ENCODE data around the gene MAST3.
"Not testable (repeated sequence)": the region's sequence is repeated elsewhere in the genome, so short reads cannot be mapped to it uniquely, and the experiment has no call there.

The MAST3 gene

DNA sequence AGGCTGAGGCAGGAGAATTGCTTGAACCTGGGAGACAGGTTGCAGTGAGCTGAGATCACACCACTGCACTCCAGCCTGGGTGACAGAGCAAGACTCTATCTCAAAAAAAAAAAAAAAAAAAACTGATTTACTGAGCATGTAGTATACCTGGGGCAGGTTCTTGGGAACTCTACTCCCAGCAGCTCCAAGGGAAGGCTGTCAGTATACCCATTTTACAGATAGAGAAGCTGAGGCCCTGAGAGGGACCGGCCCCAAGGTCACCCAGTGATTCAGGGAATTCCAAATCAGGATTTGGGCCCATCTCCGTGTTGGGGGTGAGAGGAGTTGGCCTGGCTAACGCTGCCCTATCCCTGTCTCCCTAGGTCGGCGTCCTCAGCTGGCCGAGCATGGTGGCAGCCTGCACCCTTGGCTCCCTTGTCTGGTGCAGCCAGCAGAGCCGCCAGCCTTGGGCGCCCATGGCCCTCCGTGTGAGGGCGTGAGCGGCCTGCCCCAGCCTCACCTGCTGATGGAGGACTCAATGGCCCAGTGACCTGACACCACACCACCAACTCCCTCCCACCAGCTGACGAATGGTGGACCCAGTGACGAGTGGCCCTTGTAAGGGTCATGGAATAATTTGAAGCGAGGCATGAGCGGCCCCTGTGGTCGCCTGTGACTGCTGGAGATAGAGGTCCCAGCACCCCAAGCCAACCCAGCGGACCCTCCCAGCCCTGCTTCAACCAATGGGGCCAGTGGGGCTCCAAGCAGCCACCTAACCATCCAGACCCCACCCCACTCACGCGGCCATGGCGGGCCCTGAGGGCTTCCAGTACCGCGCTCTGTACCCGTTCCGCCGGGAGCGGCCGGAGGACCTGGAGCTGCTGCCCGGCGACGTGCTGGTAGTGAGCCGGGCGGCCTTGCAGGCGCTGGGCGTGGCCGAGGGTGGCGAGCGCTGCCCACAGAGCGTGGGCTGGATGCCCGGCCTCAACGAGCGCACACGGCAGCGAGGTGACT is 57.8 kb downstream of the MAST3 start:
- H3K27me3 ChIP-seq (replicated peaks; ENCODE audit: control insufficient read depth, insufficient read depth, low read length) = no peaks in the 10 kb centered on the region
- no peak overlapping the region for H3K4me3 ChIP-seq (replicated peaks; ENCODE audit: low read depth, low read length)
- no peak for DNase-seq (ENCODE audit: extremely low read depth, insufficient read length)
- peaks cover 2% of the 10 kb centered on the region for H3K36me3 ChIP-seq (ENCODE audit: control insufficient read depth, insufficient read depth, low read length)
- TF ChIP-seq, protein P1, sequence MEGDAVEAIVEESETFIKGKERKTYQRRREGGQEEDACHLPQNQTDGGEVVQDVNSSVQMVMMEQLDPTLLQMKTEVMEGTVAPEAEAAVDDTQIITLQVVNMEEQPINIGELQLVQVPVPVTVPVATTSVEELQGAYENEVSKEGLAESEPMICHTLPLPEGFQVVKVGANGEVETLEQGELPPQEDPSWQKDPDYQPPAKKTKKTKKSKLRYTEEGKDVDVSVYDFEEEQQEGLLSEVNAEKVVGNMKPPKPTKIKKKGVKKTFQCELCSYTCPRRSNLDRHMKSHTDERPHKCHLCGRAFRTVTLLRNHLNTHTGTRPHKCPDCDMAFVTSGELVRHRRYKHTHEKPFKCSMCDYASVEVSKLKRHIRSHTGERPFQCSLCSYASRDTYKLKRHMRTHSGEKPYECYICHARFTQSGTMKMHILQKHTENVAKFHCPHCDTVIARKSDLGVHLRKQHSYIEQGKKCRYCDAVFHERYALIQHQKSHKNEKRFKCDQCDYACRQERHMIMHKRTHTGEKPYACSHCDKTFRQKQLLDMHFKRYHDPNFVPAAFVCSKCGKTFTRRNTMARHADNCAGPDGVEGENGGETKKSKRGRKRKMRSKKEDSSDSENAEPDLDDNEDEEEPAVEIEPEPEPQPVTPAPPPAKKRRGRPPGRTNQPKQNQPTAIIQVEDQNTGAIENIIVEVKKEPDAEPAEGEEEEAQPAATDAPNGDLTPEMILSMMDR (IDR thresholded peaks at IDR 0.05; ENCODE audit: insufficient read depth, low read length, poor library complexity, severe bottlenecking) = no peak

DNA sequence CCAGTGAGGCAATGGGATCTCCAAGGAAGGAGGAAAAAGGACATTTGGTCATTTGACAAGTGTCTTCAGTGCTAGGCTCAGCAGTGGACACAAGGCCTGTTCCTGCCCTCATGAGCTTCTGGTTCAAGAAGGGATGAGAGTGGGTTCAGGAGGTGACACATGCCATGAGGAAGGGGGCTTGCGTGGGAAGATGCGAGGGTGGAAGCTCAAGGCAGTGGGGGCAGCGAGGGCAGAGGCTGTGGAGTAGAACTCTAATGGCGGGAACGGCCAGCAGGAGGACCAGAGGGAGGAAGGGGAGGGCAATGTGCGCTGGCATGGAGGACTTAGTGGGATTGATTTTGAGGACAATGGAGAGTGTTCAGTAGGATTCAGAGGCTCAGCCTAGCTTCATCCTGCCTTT is 58.7 kb downstream of the MAST3 start:
- Histone ChIP-seq H3K4me3 (replicated peaks; ENCODE audit: low read depth, low read length) (no peak overlapping the region), H3K27me3 (replicated peaks; ENCODE audit: control insufficient read depth, insufficient read depth, low read length) (no peaks in the 10 kb centered on the region), H3K36me3 (ENCODE audit: control insufficient read depth, insufficient read depth, low read length) (peaks cover 2% of the 10 kb centered on the region)
- TF ChIP-seq, protein P1 (IDR thresholded peaks at IDR 0.05; ENCODE audit: insufficient read depth, low read length, poor library complexity, severe bottlenecking) = no peak
- no peak for DNase-seq (ENCODE audit: extremely low read depth, insufficient read length)

DNA sequence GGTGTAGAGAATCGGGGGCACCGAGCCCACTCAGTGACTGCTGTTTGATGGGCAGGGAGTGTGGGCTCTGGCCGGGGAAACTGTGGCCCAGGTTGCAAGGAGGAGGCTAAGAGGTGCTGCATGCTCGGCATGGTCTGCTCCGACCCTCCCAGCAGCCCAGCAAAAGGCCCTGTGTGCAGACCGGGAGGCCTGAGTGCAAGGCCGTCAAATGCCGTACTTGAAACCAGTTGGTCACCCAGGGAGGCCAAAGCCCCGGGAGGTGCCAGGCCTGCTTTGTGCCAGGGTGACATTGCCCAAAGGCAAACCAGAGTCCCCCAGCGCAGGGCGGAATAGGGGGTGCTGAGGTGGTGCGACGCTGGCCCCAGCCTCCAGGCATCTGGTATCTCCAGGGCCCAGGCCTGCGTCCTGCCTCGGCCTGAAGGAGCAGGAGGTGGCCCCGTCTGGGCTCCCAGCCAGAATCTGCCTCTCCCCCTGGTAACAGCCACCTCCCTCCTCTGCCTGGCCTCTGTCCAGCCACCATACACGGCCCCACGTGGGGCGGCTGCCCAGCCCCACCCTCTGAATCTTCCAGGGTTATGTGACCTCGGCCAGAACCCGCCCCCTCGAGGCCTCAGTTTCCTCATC is 59.4 kb downstream of the MAST3 start:
- H3K36me3 ChIP-seq (ENCODE audit: control insufficient read depth, insufficient read depth, low read length) = peaks cover 4% of the 10 kb centered on the region
- DNase-seq (ENCODE audit: extremely low read depth, insufficient read length) = no peak
- TF ChIP-seq, protein P1 (IDR thresholded peaks at IDR 0.05; ENCODE audit: insufficient read depth, low read length, poor library complexity, severe bottlenecking) = no peak

DNA sequence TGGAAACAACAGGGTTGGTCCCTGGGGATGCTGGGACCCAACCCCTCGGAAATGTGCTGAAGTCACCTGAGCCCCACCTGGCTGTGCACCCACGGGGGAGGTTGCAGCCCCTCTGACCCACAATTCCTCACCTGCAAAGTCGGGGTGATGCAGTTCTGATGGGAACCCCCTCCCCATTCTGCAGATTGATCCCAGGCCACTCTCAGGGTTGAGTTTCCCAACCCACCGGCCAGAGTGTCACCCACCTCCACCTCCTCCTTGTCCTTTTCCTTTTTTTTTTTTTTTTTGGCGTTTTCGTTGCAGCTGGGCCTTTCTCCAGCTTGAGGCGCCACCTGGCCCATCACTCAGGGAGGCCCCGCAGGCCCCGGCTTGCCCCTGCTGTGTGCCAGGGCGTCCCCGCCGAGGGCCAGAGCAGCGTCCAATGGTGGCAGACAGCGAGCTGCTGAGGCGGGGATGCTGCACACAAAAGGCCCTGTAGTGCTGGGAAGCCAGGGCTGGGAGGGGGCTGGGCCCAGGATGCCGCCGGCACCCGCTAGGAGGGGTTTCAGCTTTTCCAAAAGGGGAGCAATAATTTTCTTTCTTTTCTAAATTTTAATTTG is 60.0 kb downstream of the MAST3 start:
- H3K4me3 ChIP-seq (replicated peaks; ENCODE audit: low read depth, low read length) = no peak overlapping the region
- DNase-seq (ENCODE audit: extremely low read depth, insufficient read length) = no peak

More for the DNA sequence above, 59.4 kb downstream of the MAST3 start:
- no peak overlapping the region for H3K4me3 ChIP-seq (replicated peaks; ENCODE audit: low read depth, low read length)
- H3K27me3 ChIP-seq (replicated peaks; ENCODE audit: control insufficient read depth, insufficient read depth, low read length) = no peaks in the 10 kb centered on the region

DNA sequence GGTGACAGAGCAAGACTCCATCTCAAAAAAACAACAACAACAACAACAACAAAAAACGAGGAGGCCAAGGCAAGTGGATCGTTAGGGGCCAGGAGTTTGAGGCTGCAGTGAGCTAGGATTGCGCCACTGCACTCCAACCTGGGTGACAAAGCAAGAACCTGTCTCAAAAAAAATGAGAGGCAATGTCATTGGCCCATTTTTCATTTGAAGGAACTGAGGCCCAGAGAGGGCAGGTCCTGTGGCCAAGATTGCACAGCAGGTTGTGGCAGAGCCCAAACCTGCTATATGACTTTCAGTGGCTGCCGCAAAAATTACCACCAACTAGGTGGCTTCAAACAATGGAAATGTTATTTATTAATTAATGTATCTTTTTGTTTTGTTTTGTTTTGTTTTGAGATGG is 60.9 kb downstream of the MAST3 start:
- Histone ChIP-seq H3K36me3 (ENCODE audit: control insufficient read depth, insufficient read depth, low read length) (peaks cover 12% of the 10 kb centered on the region), H3K4me3 (replicated peaks; ENCODE audit: low read depth, low read length) (no peak overlapping the region)

More for the DNA sequence above, 60.0 kb downstream of the MAST3 start:
- Histone ChIP-seq H3K36me3 (ENCODE audit: control insufficient read depth, insufficient read depth, low read length) (peaks cover 8% of the 10 kb centered on the region), H3K27me3 (replicated peaks; ENCODE audit: control insufficient read depth, insufficient read depth, low read length) (no peaks in the 10 kb centered on the region)
- TF ChIP-seq, protein P1 (IDR thresholded peaks at IDR 0.05; ENCODE audit: insufficient read depth, low read length, poor library complexity, severe bottlenecking) = no peak

DNA sequence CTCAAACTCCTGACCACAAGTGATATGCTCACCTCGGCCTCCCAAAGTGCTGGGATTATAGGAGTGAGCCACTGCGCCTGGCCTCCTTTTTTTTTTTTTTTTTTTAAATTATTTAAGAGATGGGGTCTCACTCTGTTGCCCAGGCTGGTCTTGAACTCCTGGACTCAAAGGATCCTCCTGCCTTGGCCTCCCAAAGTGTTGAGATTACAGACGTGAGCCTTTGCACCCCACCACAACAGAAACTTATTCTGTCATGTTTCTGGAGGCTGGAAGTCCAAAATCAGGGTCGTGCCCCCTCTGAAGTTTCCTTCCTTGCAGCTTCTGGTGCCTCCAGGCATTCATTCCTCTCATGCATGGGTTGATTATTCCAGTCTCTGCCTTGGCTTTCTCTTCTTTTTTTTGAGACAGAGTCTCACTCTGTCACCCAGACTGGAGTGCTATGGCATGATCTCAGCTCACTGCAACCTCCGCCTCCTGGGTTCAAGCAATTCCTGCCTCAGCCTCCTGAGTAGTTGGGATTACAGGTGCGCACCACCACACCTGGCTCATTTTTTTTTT is 61.6 kb downstream of the MAST3 start:
- H3K27me3 ChIP-seq (replicated peaks; ENCODE audit: control insufficient read depth, insufficient read depth, low read length); DNase-seq (ENCODE audit: extremely low read depth, insufficient read length); H3K4me3 ChIP-seq (replicated peaks; ENCODE audit: low read depth, low read length): not testable (repeated sequence)
- H3K36me3 ChIP-seq (ENCODE audit: control insufficient read depth, insufficient read depth, low read length) = peaks cover 12% of the 10 kb centered on the region

More for the DNA sequence above, 60.9 kb downstream of the MAST3 start:
- TF ChIP-seq, protein P1 (IDR thresholded peaks at IDR 0.05; ENCODE audit: insufficient read depth, low read length, poor library complexity, severe bottlenecking) = no peak
- DNase-seq (ENCODE audit: extremely low read depth, insufficient read length) = no peak
- H3K27me3 ChIP-seq (replicated peaks; ENCODE audit: control insufficient read depth, insufficient read depth, low read length) = no peaks in the 10 kb centered on the region
